IMR-90 (cell line): ENCODE measurements around the gene DSCAML1. TPM values are rescaled to one million over a fixed set of nuclear protein-coding genes. Genes with fewer than 3 reads are reported as not detected.

Source experiments
- ATAC-seq: fragments of 200-7000 bp; cut with Tn5 transposase; 2 replicates; pipeline ENCODE4 v1.9.1; 2020; ENCODE audit warnings: low read depth, mild to moderate bottlenecking, moderate library complexity
- BruUV-seq: library from RNA; stranded (reverse); fragments of 400-500 nt; replicated peaks from 2 replicates; lab custom pipeline; 2021; lab: Mats Ljungman, UMichigan
- CTCF ChIA-PET: fragments of 300-600 bp; formaldehyde crosslinking; extraction: SDS; loops from one replicate; lab custom pipeline; 2021; ENCODE audit warnings: antibody characterized with exemption; lab: Yijun Ruan, JAX
- POLR2A ChIA-PET: fragments of 300-600 bp; sonication (Branson Sonifier 250); formaldehyde crosslinking; loops from one replicate; lab custom pipeline; 2022; ENCODE audit warnings: antibody characterized with exemption; ENCODE audit not compliant: unreplicated experiment; lab: Charles Lee
- DNase-seq: peaks from one replicate; pipeline ENCODE4 v3.0.0; 2013
- H2AFZ ChIP-seq: replicated peaks from 2 replicates; pipeline ENCODE3; 2013; ENCODE audit warnings: low read length, mild to moderate bottlenecking; ENCODE audit not compliant: poor library complexity
- H2AK5ac ChIP-seq: 2 replicates; pipeline ENCODE4 v1.6.1; 2013; ENCODE audit warnings: low read depth, low read length, inconsistent platforms
- H2AK9ac ChIP-seq: replicated peaks from 2 replicates; pipeline ENCODE3; 2013; ENCODE audit warnings: mild to moderate bottlenecking, low read depth, low read length, moderate library complexity; ENCODE audit not compliant: poor library complexity
- H2BK120ac ChIP-seq: 2 replicates; pipeline ENCODE4 v1.6.1; 2013; ENCODE audit warnings: low read depth, low read length, inconsistent platforms
- H2BK15ac ChIP-seq: 3 replicates; pipeline ENCODE4 v1.6.1; 2013; ENCODE audit warnings: low read depth, low read length, inconsistent platforms
- H2BK20ac ChIP-seq: 2 replicates; pipeline ENCODE4 v1.6.1; 2013; ENCODE audit warnings: low read depth, mild to moderate bottlenecking, inconsistent platforms, low read length, moderate library complexity
- H2BK5ac ChIP-seq: 2 replicates; pipeline ENCODE4 v1.6.1; 2013; ENCODE audit warnings: mild to moderate bottlenecking, low read depth, low read length, inconsistent platforms; ENCODE audit not compliant: poor library complexity, severe bottlenecking
- H3K14ac ChIP-seq: replicated peaks from 2 replicates; pipeline ENCODE4 v1.6.1; 2013; ENCODE audit warnings: low read depth, low read length, inconsistent platforms
- H3K18ac ChIP-seq: 2 replicates; pipeline ENCODE4 v1.6.1; 2013; ENCODE audit warnings: low read depth, low read length, control low read depth
- H3K23ac ChIP-seq: 2 replicates; pipeline ENCODE4 v1.6.1; 2013; ENCODE audit warnings: low read depth, low read length, inconsistent platforms
- H3K27ac ChIP-seq: 2 replicates; pipeline ENCODE4 v1.5.1; 2013; ENCODE audit warnings: mild to moderate bottlenecking, control low read depth, low read length; ENCODE audit not compliant: insufficient read depth
- H3K27me3 ChIP-seq: 2 replicates; pipeline ENCODE4 v1.6.1; 2013; ENCODE audit warnings: low read length; ENCODE audit not compliant: control insufficient read depth, insufficient read depth
- H3K36me3 ChIP-seq: 2 replicates; pipeline ENCODE4 v1.6.1; 2013; ENCODE audit warnings: low read length, mixed read lengths; ENCODE audit not compliant: control insufficient read depth, insufficient read depth
- H3K4ac ChIP-seq: 2 replicates; pipeline ENCODE4 v1.6.1; 2013; ENCODE audit warnings: low read depth, low read length, inconsistent platforms
- H3K4me1 ChIP-seq: 2 replicates; pipeline ENCODE4 v1.6.1; 2013; ENCODE audit warnings: low read length, mixed read lengths; ENCODE audit not compliant: control insufficient read depth, insufficient read depth
- H3K4me2 ChIP-seq: 2 replicates; pipeline ENCODE4 v1.6.1; 2013; ENCODE audit warnings: low read depth, mild to moderate bottlenecking, control low read depth, low read length, moderate library complexity
- H3K4me3 ChIP-seq: 2 replicates; pipeline ENCODE4 v1.5.1; 2013; ENCODE audit warnings: low read depth, mild to moderate bottlenecking, control low read depth, low read length, moderate library complexity; ENCODE audit not compliant: insufficient read depth
- H3K56ac ChIP-seq: 2 replicates; pipeline ENCODE4 v1.6.1; 2013; ENCODE audit warnings: low read length, inconsistent platforms; ENCODE audit not compliant: insufficient read depth; ENCODE audit errors: extremely low read depth
- H3K79me1 ChIP-seq, 2 experiments: 2 replicates each; pipeline ENCODE4 v1.6.1; 2013; ENCODE audit warnings: low read length in 2 of 2, inconsistent platforms in 1 of 2, low read depth in 1 of 2
- H3K9ac ChIP-seq: 2 replicates; pipeline ENCODE4 v1.6.1; 2013; ENCODE audit warnings: low read depth, low read length, control low read depth
- H3K9me1 ChIP-seq: 2 replicates; pipeline ENCODE4 v1.6.1; 2013; ENCODE audit warnings: low read length, inconsistent platforms; ENCODE audit not compliant: insufficient read depth
- H3K9me3 ChIP-seq: 2 replicates; pipeline ENCODE4 v1.6.1; 2013; ENCODE audit warnings: low read length; ENCODE audit not compliant: control insufficient read depth, insufficient read depth
- H4K20me1 ChIP-seq: 2 replicates; pipeline ENCODE4 v1.6.1; 2013; ENCODE audit warnings: low read length, inconsistent platforms; ENCODE audit not compliant: insufficient read depth
- H4K5ac ChIP-seq: 2 replicates; pipeline ENCODE4 v1.6.1; 2013; ENCODE audit warnings: mild to moderate bottlenecking, low read depth, low read length, control low read depth
- H4K8ac ChIP-seq, 2 experiments: 2 replicates each; pipeline ENCODE4 v1.6.1; 2013; ENCODE audit warnings: low read depth in 2 of 2, low read length in 2 of 2, control low read depth in 1 of 2, inconsistent platforms in 1 of 2
- H4K91ac ChIP-seq: 2 replicates; pipeline ENCODE4 v1.6.1; 2013; ENCODE audit warnings: low read depth, low read length, inconsistent platforms; ENCODE audit not compliant: insufficient read depth
- BHLHE40 ChIP-seq: fragments of 150-350 bp; IDR thresholded peaks from 2 replicates; pipeline ENCODE4 v1.6.1; 2016; ENCODE audit warnings: mild to moderate bottlenecking, low read depth, low read length
- CEBPB ChIP-seq: IDR thresholded peaks from 2 replicates; pipeline ENCODE4 v1.6.1; 2012; ENCODE audit warnings: low read depth, low read length, improper control_type of control experiment
- CHD1 ChIP-seq: IDR thresholded peaks from 2 replicates; pipeline ENCODE4 v1.6.1; 2012; ENCODE audit warnings: low read depth, low read length, improper control_type of control experiment
- FOS ChIP-seq: fragments of 150-350 bp; IDR thresholded peaks from 2 replicates; pipeline ENCODE4 v1.6.1; 2016; ENCODE audit warnings: low read depth, low read length
- MAFK ChIP-seq: IDR thresholded peaks from 2 replicates; pipeline ENCODE4 v1.6.1; 2012; ENCODE audit warnings: low read depth, low read length, improper control_type of control experiment
- MAZ ChIP-seq: IDR thresholded peaks from 2 replicates; pipeline ENCODE4 v1.6.1; 2012; ENCODE audit warnings: low read depth, mild to moderate bottlenecking, low read length, improper control_type of control experiment, moderate library complexity, borderline replicate concordance
- MXI1 ChIP-seq: IDR thresholded peaks from 2 replicates; pipeline ENCODE4 v1.6.1; 2012; ENCODE audit warnings: low read depth, mild to moderate bottlenecking, low read length, moderate library complexity, borderline replicate concordance
- NFE2L2 ChIP-seq: fragments of 150-350 bp; IDR thresholded peaks from 2 replicates; pipeline ENCODE4 v1.6.1; 2016; ENCODE audit warnings: low read depth, mild to moderate bottlenecking, low read length
- POLR2A ChIP-seq: IDR thresholded peaks from 2 replicates; pipeline ENCODE4 v1.6.1; 2012; ENCODE audit warnings: mild to moderate bottlenecking, low read depth, low read length
- RAD21 ChIP-seq: IDR thresholded peaks from 2 replicates; pipeline ENCODE4 v1.6.1; 2012; ENCODE audit warnings: low read length, improper control_type of control experiment
- RCOR1 ChIP-seq: IDR thresholded peaks from 2 replicates; pipeline ENCODE4 v1.6.1; 2012; ENCODE audit warnings: mild to moderate bottlenecking, low read length, improper control_type of control experiment; ENCODE audit not compliant: insufficient replicate concordance
- RFX5 ChIP-seq: IDR thresholded peaks from 2 replicates; pipeline ENCODE4 v1.8.0; 2012; ENCODE audit warnings: low read depth, mild to moderate bottlenecking, low read length, moderate library complexity
- WGBS, 2 experiments: methylation state at CpG; one replicate each; pipeline versions ENCODE4 v1.1.5 to v1.1.7; 2013; ENCODE audit warnings: missing lambda C conversion rate in 2 of 2; ENCODE audit not compliant: insufficient read length in 1 of 2; ENCODE audit errors: extremely low coverage in 2 of 2; 5-methylcytosine and 5-hydroxymethylcytosine counted together
- dilution Hi-C: fragments of 300-500 bp; cut with HindIII; formaldehyde crosslinking; loops from one replicate; pipeline ENCODE4 v1.14.3; 2018; ENCODE audit warnings: low sequenced_read_pairs; ENCODE audit not compliant: unreplicated experiment
- in situ Hi-C: fragments of 300-500 bp; cut with MboI; formaldehyde crosslinking; loops from 3 replicates; pipeline ENCODE4 v1.14.3; 2019; ENCODE audit warnings: low sequenced_read_pairs, inconsistent platforms, mixed read lengths
- intact Hi-C: fragments of 100-400 bp; cut with micrococcal nuclease; formaldehyde crosslinking; loops from 2 replicates; pipeline ENCODE4 v1.10.0; 2022
- polyA plus RNA-seq, 3 experiments: library from polyadenylated mRNA; depleted of rRNA; stranded (reverse); fragments of >200 nt; gene quantifications; 2 replicates each; pipeline ENCODE4 v1.2.3, GENCODE V29; 2012; ENCODE audit warnings: low replicate concordance in 1 of 3
- total RNA-seq: library from RNA; depleted of rRNA; stranded (reverse); fragments of >200 nt; gene quantifications from 2 replicates; pipeline ENCODE4 v1.2.3, GENCODE V29; 2012
- TF ChIP-seq, protein P1 (sequence below): fragments of 150-350 bp; IDR thresholded peaks from 2 replicates; pipeline ENCODE4 v1.6.1; 2016; ENCODE audit warnings: low read depth, mild to moderate bottlenecking, low read length, moderate library complexity, borderline replicate concordance
- TF ChIP-seq, protein P2 (sequence below): conservative IDR thresholded peaks from 2 replicates; pipeline ENCODE4 v1.5.1; 2012; ENCODE audit warnings: mild to moderate bottlenecking, low read depth, low read length, improper control_type of control experiment
- TF ChIP-seq, protein P3 (sequence below): fragments of 150-350 bp; IDR thresholded peaks from 2 replicates; pipeline ENCODE4 v1.6.1; 2017; ENCODE audit warnings: mild to moderate bottlenecking, antibody characterized with exemption, low read length, low read depth

Gene DSCAML1
- total and polyA plus RNA-seq, 2 of the 4 experiments (the other 2 are of a cell fraction) = not detected

DNA sequence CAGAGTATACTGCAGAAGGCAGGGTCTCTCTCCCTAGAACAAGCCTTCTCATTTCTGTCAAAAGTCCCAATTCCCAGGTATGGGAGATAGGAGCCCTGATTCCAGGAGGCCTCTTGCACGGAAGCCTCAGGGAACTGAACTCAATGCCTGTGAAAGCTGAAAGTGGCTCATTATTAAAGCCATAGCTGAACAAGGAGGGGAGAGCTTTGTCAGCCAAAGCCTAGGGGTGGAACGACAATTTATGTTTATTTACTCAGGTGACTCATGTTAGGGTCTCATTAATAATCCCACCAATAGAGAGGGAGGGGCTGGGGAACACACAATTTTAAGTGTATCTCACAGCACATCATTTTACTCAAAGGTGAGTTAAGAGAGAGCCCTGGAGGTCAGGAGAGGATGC lies 44.9 kb downstream of the DSCAML1 start:
- no peak overlapping the region for H4K91ac ChIP-seq
- no peak overlapping the region for H4K5ac ChIP-seq
- no peak overlapping the region for H3K4ac ChIP-seq
- no peak overlapping the region for H3K9ac ChIP-seq
- peaks cover 8% of the 10 kb centered on the region; the same call in 1 of the 2 replicates for H3K27me3 ChIP-seq
- no peak overlapping the region for H2AK9ac ChIP-seq
- no TSS peak for BruUV-seq
- H3K36me3 ChIP-seq = no peaks in the 10 kb centered on the region
- no peak overlapping the region for H3K23ac ChIP-seq
- dilution Hi-C loops (no loop called here), in situ Hi-C loops (no loop called here), intact Hi-C loops (no loop called here)
- no peaks in the 10 kb centered on the region for H3K79me1 ChIP-seq
- DNase-seq (no peak), ATAC-seq (no peak)
- H2AFZ ChIP-seq = no peak overlapping the region
- POLR2A ChIA-PET = no interaction called here
- no peak overlapping the region for H3K18ac ChIP-seq
- no peak overlapping the region for H3K27ac ChIP-seq
- H2BK20ac ChIP-seq = no peak overlapping the region
- no peak overlapping the region for H2BK120ac ChIP-seq
- no peaks in the 10 kb centered on the region for H3K4me1 ChIP-seq
- H4K20me1 ChIP-seq = no peaks in the 10 kb centered on the region; the same call in 1 of the 2 replicates
- CTCF ChIA-PET = no interaction called here
- no peak overlapping the region for H4K8ac ChIP-seq
- H2BK15ac ChIP-seq = no peak overlapping the region
- WGBS, 2 experiments = no CpG with 5 or more reads among the region's 2 CpGs
- H3K9me1 ChIP-seq = no peaks in the 10 kb centered on the region
- no peak overlapping the region for H3K4me2 ChIP-seq
- no peak overlapping the region for H2AK5ac ChIP-seq
- H3K9me3 ChIP-seq = no peaks in the 10 kb centered on the region
- H3K56ac ChIP-seq = no peak overlapping the region
- H3K4me3 ChIP-seq = no peak overlapping the region
- no peak overlapping the region for H3K14ac ChIP-seq
- no peak overlapping the region for H2BK5ac ChIP-seq
- TF ChIP-seq, protein P1, sequence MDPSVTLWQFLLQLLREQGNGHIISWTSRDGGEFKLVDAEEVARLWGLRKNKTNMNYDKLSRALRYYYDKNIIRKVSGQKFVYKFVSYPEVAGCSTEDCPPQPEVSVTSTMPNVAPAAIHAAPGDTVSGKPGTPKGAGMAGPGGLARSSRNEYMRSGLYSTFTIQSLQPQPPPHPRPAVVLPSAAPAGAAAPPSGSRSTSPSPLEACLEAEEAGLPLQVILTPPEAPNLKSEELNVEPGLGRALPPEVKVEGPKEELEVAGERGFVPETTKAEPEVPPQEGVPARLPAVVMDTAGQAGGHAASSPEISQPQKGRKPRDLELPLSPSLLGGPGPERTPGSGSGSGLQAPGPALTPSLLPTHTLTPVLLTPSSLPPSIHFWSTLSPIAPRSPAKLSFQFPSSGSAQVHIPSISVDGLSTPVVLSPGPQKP = no peak
- TF ChIP-seq NFE2L2 = no peak
- TF ChIP-seq, protein P2, sequence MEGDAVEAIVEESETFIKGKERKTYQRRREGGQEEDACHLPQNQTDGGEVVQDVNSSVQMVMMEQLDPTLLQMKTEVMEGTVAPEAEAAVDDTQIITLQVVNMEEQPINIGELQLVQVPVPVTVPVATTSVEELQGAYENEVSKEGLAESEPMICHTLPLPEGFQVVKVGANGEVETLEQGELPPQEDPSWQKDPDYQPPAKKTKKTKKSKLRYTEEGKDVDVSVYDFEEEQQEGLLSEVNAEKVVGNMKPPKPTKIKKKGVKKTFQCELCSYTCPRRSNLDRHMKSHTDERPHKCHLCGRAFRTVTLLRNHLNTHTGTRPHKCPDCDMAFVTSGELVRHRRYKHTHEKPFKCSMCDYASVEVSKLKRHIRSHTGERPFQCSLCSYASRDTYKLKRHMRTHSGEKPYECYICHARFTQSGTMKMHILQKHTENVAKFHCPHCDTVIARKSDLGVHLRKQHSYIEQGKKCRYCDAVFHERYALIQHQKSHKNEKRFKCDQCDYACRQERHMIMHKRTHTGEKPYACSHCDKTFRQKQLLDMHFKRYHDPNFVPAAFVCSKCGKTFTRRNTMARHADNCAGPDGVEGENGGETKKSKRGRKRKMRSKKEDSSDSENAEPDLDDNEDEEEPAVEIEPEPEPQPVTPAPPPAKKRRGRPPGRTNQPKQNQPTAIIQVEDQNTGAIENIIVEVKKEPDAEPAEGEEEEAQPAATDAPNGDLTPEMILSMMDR = no peak
- no peak for TF ChIP-seq CHD1
- TF ChIP-seq, protein P3, sequence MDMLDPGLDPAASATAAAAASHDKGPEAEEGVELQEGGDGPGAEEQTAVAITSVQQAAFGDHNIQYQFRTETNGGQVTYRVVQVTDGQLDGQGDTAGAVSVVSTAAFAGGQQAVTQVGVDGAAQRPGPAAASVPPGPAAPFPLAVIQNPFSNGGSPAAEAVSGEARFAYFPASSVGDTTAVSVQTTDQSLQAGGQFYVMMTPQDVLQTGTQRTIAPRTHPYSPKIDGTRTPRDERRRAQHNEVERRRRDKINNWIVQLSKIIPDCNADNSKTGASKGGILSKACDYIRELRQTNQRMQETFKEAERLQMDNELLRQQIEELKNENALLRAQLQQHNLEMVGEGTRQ = no peak
- no peak for TF ChIP-seq MAZ
- TF ChIP-seq MXI1 = no peak
- no peak for TF ChIP-seq RFX5
- TF ChIP-seq POLR2A = no peak
- no peak for TF ChIP-seq CEBPB
- no peak for TF ChIP-seq BHLHE40
- TF ChIP-seq FOS = no peak
- TF ChIP-seq RCOR1 = no peak
- no peak for TF ChIP-seq RAD21
- TF ChIP-seq MAFK = no peak
